SK-N-SH treated with all-trans-retinoic acid at 6 μM for 48 hours (cell line): ENCODE data around the gene TUBGCP2.

Source experiments
- ARNTL ChIP-seq: fragments of 450-650 bp; formaldehyde crosslinking; IDR thresholded peaks from 2 replicates; pipeline ENCODE4 v1.5.0; 2020; ENCODE audit warnings: low read depth, mild to moderate bottlenecking, moderate library complexity, borderline replicate concordance
- CSDC2 ChIP-seq: fragments of 250-450 bp; sonication (Bioruptor Pico); IDR thresholded peaks from 2 replicates; pipeline ENCODE4 v1.5.0; 2020; ENCODE audit warnings: mild to moderate bottlenecking, moderate library complexity
- ESRRG ChIP-seq: fragments of 250-450 bp; sonication (Bioruptor Pico); IDR thresholded peaks from 2 replicates; pipeline ENCODE4 v1.6.1; 2021; ENCODE audit warnings: mild to moderate bottlenecking
- GLIS3 ChIP-seq: fragments of 250-450 bp; sonication (Bioruptor Pico); IDR thresholded peaks from 2 replicates; pipeline ENCODE4 v1.5.0; 2020; ENCODE audit warnings: mild to moderate bottlenecking, moderate library complexity
- ISL1 ChIP-seq: fragments of 250-450 bp; sonication (Bioruptor Pico); IDR thresholded peaks from 2 replicates; pipeline ENCODE4 v2.1.2; 2022; ENCODE audit warnings: mild to moderate bottlenecking, moderate library complexity
- RARB ChIP-seq: fragments of 250-450 bp; sonication (Bioruptor Pico); IDR thresholded peaks from 2 replicates; pipeline ENCODE4 v1.8.0; 2021; ENCODE audit warnings: mild to moderate bottlenecking, moderate library complexity
- SNAI2 ChIP-seq: fragments of 250-450 bp; sonication (Bioruptor Pico); IDR thresholded peaks from 2 replicates; pipeline ENCODE4 v1.5.0; 2020; ENCODE audit warnings: mild to moderate bottlenecking, moderate library complexity
- ZC3H10 ChIP-seq: fragments of 250-450 bp; sonication (Bioruptor Pico); IDR thresholded peaks from 2 replicates; pipeline ENCODE4 v1.5.1; 2021; ENCODE audit warnings: mild to moderate bottlenecking, moderate library complexity
- ZFP3 ChIP-seq: fragments of 250-450 bp; sonication (Bioruptor Pico); IDR thresholded peaks from 2 replicates; pipeline ENCODE4 v1.5.0; 2020; ENCODE audit warnings: mild to moderate bottlenecking, moderate library complexity
- ZFP30 ChIP-seq: fragments of 450-650 bp; formaldehyde crosslinking; IDR thresholded peaks from 2 replicates; pipeline ENCODE4 v1.5.0; 2022; ENCODE audit warnings: mild to moderate bottlenecking, moderate library complexity
- ZNF565 ChIP-seq: fragments of 450-650 bp; formaldehyde crosslinking; conservative IDR thresholded peaks from 2 replicates; pipeline ENCODE4 v1.5.0; 2020; ENCODE audit warnings: low read depth, mild to moderate bottlenecking, moderate library complexity
- ZNF70 ChIP-seq: fragments of 450-650 bp; formaldehyde crosslinking; IDR thresholded peaks from 2 replicates; pipeline ENCODE4 v1.5.0; 2020; ENCODE audit warnings: mild to moderate bottlenecking, moderate library complexity
- ZNF8 ChIP-seq: fragments of 450-650 bp; formaldehyde crosslinking; IDR thresholded peaks from 2 replicates; pipeline ENCODE4 v1.5.0; 2020; ENCODE audit warnings: mild to moderate bottlenecking, moderate library complexity
- TF ChIP-seq, protein P1 (sequence below): fragments of 250-450 bp; sonication (Bioruptor Pico); IDR thresholded peaks from 2 replicates; pipeline ENCODE4 v1.8.0; 2021; ENCODE audit warnings: low read depth, mild to moderate bottlenecking, moderate library complexity, borderline replicate concordance

DNA sequence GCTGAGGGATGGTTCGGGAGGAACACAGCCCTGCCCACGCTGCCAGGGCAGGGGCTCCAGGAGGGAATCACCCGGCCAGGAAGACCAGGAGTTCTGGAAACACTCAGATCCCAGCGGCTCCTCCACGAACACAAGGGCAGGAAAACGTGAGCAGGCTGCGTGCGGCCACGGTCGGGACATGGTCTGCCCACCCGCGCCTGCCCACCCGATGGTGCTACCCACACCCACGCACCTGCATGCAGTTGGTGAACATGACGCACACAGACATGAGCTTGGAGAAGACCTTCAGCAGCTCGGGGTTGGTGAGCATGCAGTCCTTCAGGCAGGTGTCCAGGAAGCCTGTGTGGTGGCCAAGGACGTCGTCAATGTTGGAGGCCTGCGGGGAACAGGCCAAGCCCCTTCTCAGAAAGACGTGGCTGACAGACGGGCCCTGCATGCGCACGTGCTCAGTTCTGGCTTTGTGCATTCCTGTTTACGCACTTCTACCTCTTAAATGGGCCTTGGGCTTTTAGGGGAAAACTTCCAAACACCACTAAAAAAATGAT is 25.8 kb downstream of the TUBGCP2 start:
- TF ChIP-seq ZNF8 (CRISPR knock-in tag) (no peak), ARNTL (CRISPR knock-in tag) (no peak), GLIS3 (no peak), SNAI2 (CRISPR knock-in tag) (no peak), ZFP3 (CRISPR knock-in tag) (no peak), ZNF565 (no peak), RARB (CRISPR knock-in tag) (no peak), CSDC2 (no peak), ZNF70 (CRISPR knock-in tag) (no peak), ZC3H10 (CRISPR knock-in tag) (no peak), ISL1 (CRISPR knock-in tag) (no peak), ZFP30 (CRISPR knock-in tag) (no peak), ESRRG (CRISPR knock-in tag) (no peak)
- TF ChIP-seq, protein P1, sequence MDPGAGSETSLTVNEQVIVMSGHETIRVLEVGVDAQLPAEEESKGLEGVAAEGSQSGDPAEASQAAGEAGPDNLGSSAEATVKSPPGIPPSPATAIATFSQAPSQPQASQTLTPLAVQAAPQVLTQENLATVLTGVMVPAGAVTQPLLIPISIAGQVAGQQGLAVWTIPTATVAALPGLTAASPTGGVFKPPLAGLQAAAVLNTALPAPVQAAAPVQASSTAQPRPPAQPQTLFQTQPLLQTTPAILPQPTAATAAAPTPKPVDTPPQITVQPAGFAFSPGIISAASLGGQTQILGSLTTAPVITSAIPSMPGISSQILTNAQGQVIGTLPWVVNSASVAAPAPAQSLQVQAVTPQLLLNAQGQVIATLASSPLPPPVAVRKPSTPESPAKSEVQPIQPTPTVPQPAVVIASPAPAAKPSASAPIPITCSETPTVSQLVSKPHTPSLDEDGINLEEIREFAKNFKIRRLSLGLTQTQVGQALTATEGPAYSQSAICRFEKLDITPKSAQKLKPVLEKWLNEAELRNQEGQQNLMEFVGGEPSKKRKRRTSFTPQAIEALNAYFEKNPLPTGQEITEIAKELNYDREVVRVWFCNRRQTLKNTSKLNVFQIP (CRISPR knock-in tag), result no peak
